ENCODE data around the gene GABRR2. TPM values are rescaled to one million over a fixed set of nuclear protein-coding genes. Genes with fewer than 3 reads are reported as not detected.

GABRR2 gene
- polyA plus RNA-seq, 1 donor from 2014 or later = 0.31 TPM

- H4K20me1 ChIP-seq (ENCODE audit: insufficient read depth) = no peaks in the 10 kb centered on the region
- TF ChIP-seq POLR2AphosphoS5 (IDR thresholded peaks at IDR 0.05) (no peak), SMC3 (conservative IDR thresholded peaks at IDR 0.05; ENCODE audit: poor library complexity) (no peak), EZH2 (IDR thresholded peaks at IDR 0.05; ENCODE audit: borderline replicate concordance, insufficient read depth, low read length, poor library complexity, severe bottlenecking) (no peak), TAF1 (IDR thresholded peaks at IDR 0.05; ENCODE audit: low read depth) (no peak), MXI1 (conservative IDR thresholded peaks at IDR 0.05; ENCODE audit: poor library complexity, severe bottlenecking) (no peak), REST (IDR thresholded peaks at IDR 0.05; ENCODE audit: borderline replicate concordance) (no peak), EP300 (conservative IDR thresholded peaks at IDR 0.05; ENCODE audit: poor library complexity, severe bottlenecking) (no peak), RAD21 (conservative IDR thresholded peaks at IDR 0.05) (no peak)
- TF ChIP-seq, protein P1, sequence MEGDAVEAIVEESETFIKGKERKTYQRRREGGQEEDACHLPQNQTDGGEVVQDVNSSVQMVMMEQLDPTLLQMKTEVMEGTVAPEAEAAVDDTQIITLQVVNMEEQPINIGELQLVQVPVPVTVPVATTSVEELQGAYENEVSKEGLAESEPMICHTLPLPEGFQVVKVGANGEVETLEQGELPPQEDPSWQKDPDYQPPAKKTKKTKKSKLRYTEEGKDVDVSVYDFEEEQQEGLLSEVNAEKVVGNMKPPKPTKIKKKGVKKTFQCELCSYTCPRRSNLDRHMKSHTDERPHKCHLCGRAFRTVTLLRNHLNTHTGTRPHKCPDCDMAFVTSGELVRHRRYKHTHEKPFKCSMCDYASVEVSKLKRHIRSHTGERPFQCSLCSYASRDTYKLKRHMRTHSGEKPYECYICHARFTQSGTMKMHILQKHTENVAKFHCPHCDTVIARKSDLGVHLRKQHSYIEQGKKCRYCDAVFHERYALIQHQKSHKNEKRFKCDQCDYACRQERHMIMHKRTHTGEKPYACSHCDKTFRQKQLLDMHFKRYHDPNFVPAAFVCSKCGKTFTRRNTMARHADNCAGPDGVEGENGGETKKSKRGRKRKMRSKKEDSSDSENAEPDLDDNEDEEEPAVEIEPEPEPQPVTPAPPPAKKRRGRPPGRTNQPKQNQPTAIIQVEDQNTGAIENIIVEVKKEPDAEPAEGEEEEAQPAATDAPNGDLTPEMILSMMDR (IDR thresholded peaks at IDR 0.05; ENCODE audit: poor library complexity, severe bottlenecking) = no peak
- no peaks in the 10 kb centered on the region for H3K27me3 ChIP-seq (ENCODE audit: insufficient read depth, low read depth, low read length)
- H3K9me3 ChIP-seq (ENCODE audit: low read length) = no peaks in the 10 kb centered on the region
- H3K4me2 ChIP-seq (ENCODE audit: low read length) = no peak overlapping the region
- H3K9ac ChIP-seq (ENCODE audit: low read length) = no peak overlapping the region
- H3K9me2 ChIP-seq (ENCODE audit: insufficient read depth, low read length) = no peaks in the 10 kb centered on the region
- H3K4me3 ChIP-seq (ENCODE audit: low read length) = no peak overlapping the region
- H3F3A ChIP-seq (ENCODE audit: insufficient read depth, low read length, poor library complexity, severe bottlenecking) = no peaks in the 10 kb centered on the region
- H3K27ac ChIP-seq (ENCODE audit: low read length) = no peak overlapping the region
- H3K36me3 ChIP-seq (ENCODE audit: insufficient read depth, low read length) = no peaks in the 10 kb centered on the region
- H3K79me2 ChIP-seq (replicated peaks; ENCODE audit: insufficient read depth, low read length) = no peaks in the 10 kb centered on the region
- no peak overlapping the region for H2AFZ ChIP-seq (ENCODE audit: low read depth, low read length)
Observed at GRCh38 chr6:89251976-89252375, 63.1 kb downstream of the GABRR2 start.

DNA sequence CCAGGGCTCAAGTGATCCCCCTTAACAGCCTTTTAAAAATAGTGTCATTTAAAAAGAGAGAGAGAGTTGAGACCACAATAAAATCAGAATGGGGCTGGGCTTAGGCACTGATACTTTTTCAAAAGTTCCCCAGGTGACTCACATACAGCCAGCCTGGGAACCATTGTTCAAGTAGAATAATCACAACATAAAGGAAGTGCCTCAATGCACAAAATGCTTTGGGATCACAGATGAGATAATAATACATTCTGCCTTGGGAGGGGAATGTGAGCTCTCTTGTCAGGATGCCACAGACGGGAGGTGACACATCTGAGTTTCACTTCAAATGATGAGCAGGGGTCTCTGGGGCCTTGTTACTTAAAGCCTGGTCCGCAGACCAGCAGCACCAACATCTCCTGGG lies 63.9 kb downstream of the GABRR2 start:
- H3K9me3 ChIP-seq (ENCODE audit: low read length) = no peaks in the 10 kb centered on the region
- H3K27ac ChIP-seq (ENCODE audit: low read length) = no peak overlapping the region
- H3K4me2 ChIP-seq (ENCODE audit: low read length) = no peak overlapping the region
- TF ChIP-seq MXI1 (conservative IDR thresholded peaks at IDR 0.05; ENCODE audit: poor library complexity, severe bottlenecking) (no peak), RAD21 (conservative IDR thresholded peaks at IDR 0.05) (no peak), EP300 (conservative IDR thresholded peaks at IDR 0.05; ENCODE audit: poor library complexity, severe bottlenecking) (no peak), SMC3 (conservative IDR thresholded peaks at IDR 0.05; ENCODE audit: poor library complexity) (no peak), POLR2AphosphoS5 (IDR thresholded peaks at IDR 0.05) (no peak), TAF1 (IDR thresholded peaks at IDR 0.05; ENCODE audit: low read depth) (no peak), REST (IDR thresholded peaks at IDR 0.05; ENCODE audit: borderline replicate concordance) (no peak), EZH2 (IDR thresholded peaks at IDR 0.05; ENCODE audit: borderline replicate concordance, insufficient read depth, low read length, poor library complexity, severe bottlenecking) (no peak)
- TF ChIP-seq, protein P1 (IDR thresholded peaks at IDR 0.05; ENCODE audit: poor library complexity, severe bottlenecking) = no peak
- H3F3A ChIP-seq (ENCODE audit: insufficient read depth, low read length, poor library complexity, severe bottlenecking) = no peaks in the 10 kb centered on the region
- H2AFZ ChIP-seq (ENCODE audit: low read depth, low read length) = no peak overlapping the region
- H3K9ac ChIP-seq (ENCODE audit: low read length) = no peak overlapping the region
- H3K79me2 ChIP-seq (replicated peaks; ENCODE audit: insufficient read depth, low read length) = no peaks in the 10 kb centered on the region
- H3K27me3 ChIP-seq (ENCODE audit: insufficient read depth, low read depth, low read length) = no peaks in the 10 kb centered on the region
- no peaks in the 10 kb centered on the region for H3K9me2 ChIP-seq (ENCODE audit: insufficient read depth, low read length)
- H4K20me1 ChIP-seq (ENCODE audit: insufficient read depth) = no peaks in the 10 kb centered on the region
- no peak overlapping the region for H3K4me3 ChIP-seq (ENCODE audit: low read length)
- H3K36me3 ChIP-seq (ENCODE audit: insufficient read depth, low read length) = no peaks in the 10 kb centered on the region
